Vagina (tissue), 2 donors: ENCODE data around the gene GLO1.

Experiments used
- POLR2A ChIP-seq, 2 donors: fragments of 450-650 bp; IDR thresholded peaks; one replicate each; pipeline ENCODE4 v1.6.1; 2017; ENCODE audit warnings: antibody characterized with exemption in 2 of 2, mild to moderate bottlenecking in 2 of 2, moderate library complexity in 2 of 2
- POLR2AphosphoS5 ChIP-seq, 2 donors: sonication (generic); formaldehyde crosslinking; IDR thresholded peaks; one replicate each; pipeline ENCODE4 v1.9.0; 2017; ENCODE audit warnings: antibody characterized with exemption in 2 of 2, mild to moderate bottlenecking in 2 of 2, low read depth in 1 of 2; ENCODE audit not compliant: insufficient read depth in 1 of 2
- TF ChIP-seq, protein P1 (sequence below), 3 experiments: fragments of 450-650 bp in 2 of 3; fragments of 200-600 bp in 1 of 3; sonication (generic) in 1 of 3; IDR thresholded peaks; one replicate each; pipeline ENCODE4 v1.5.1; 2017 to 2019; ENCODE audit warnings: antibody characterized with exemption in 3 of 3, mild to moderate bottlenecking in 2 of 3, moderate library complexity in 2 of 3

DNA sequence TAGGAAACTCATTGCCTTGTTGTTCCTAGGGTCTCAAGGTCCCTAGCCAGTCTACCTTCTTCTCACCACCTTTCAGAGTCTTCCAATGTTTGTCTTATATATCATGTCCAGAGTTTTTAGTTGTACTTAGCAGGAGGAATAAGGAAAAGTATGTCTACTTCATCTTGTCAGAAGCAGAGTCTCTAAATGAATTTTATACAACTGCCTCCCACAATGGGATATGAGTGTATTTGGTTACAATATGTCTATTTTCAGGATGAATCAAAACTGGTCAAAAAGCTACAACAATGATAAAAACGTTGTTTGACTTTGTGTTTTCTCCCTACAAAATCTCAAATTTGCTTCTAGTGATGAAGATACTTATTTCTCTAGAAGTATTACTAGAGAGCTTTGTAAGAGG lies 7.0 kb downstream of the GLO1 start:
- TF ChIP-seq, protein P1, sequence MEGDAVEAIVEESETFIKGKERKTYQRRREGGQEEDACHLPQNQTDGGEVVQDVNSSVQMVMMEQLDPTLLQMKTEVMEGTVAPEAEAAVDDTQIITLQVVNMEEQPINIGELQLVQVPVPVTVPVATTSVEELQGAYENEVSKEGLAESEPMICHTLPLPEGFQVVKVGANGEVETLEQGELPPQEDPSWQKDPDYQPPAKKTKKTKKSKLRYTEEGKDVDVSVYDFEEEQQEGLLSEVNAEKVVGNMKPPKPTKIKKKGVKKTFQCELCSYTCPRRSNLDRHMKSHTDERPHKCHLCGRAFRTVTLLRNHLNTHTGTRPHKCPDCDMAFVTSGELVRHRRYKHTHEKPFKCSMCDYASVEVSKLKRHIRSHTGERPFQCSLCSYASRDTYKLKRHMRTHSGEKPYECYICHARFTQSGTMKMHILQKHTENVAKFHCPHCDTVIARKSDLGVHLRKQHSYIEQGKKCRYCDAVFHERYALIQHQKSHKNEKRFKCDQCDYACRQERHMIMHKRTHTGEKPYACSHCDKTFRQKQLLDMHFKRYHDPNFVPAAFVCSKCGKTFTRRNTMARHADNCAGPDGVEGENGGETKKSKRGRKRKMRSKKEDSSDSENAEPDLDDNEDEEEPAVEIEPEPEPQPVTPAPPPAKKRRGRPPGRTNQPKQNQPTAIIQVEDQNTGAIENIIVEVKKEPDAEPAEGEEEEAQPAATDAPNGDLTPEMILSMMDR (IDR thresholded peaks at IDR 0.05), result no peak
- TF ChIP-seq POLR2AphosphoS5 (IDR thresholded peaks at IDR 0.05; ENCODE audit: insufficient read depth in 1 of 2, low read depth in 1 of 2) (no peak), POLR2A (IDR thresholded peaks at IDR 0.05) (no peak)
